Thyroid gland (tissue), 4 donors: ENCODE results near the gene RNASET2.
"Not testable (repeated sequence)": the region's sequence is repeated elsewhere in the genome, so short reads cannot be mapped to it uniquely, and the experiment has no call there.

ENCODE experiments used
- CTCF ChIP-seq, 6 experiments: fragments of 200-600 bp in 3 of 6; fragments of 450-650 bp in 3 of 6; sonication (generic) in 3 of 6; IDR thresholded peaks; one replicate each; pipeline ENCODE4 v1.5.1; 2016 to 2019; ENCODE audit warnings: antibody characterized with exemption in 6 of 6, mild to moderate bottlenecking in 2 of 6, inconsistent platforms in 1 of 6, moderate library complexity in 1 of 6
- POLR2A ChIP-seq, 2 donors: fragments of 450-650 bp; IDR thresholded peaks; one replicate each; pipeline ENCODE4 v1.6.1; 2017; ENCODE audit warnings: antibody characterized with exemption in 2 of 2, mild to moderate bottlenecking in 2 of 2, moderate library complexity in 1 of 2

GRCh38 chr6:166886773-166887172, 69.6 kb downstream of the RNASET2 start:
- not testable (repeated sequence) for TF ChIP-seq CTCF, POLR2A (IDR thresholded peaks at IDR 0.05)
